Skeletal muscle satellite cell (primary cell): ENCODE measurements around the gene B3GNT7.
"Not testable (repeated sequence)": the region's sequence is repeated elsewhere in the genome, so short reads cannot be mapped to it uniquely, and the experiment has no call there.

Source experiments
- H3K27me3 ChIP-seq: 2 replicates; pipeline ENCODE4 v1.7.0; 2013; ENCODE audit warnings: low read length; ENCODE audit not compliant: control insufficient read depth, insufficient read depth
- H3K36me3 ChIP-seq: 2 replicates; pipeline ENCODE4 v1.7.0; 2013; ENCODE audit warnings: mild to moderate bottlenecking, control low read depth, low read length; ENCODE audit not compliant: insufficient read depth
- H3K4me1 ChIP-seq: 2 replicates; pipeline ENCODE4 v1.7.0; 2013; ENCODE audit warnings: low read length; ENCODE audit not compliant: control insufficient read depth, insufficient read depth
- H3K4me2 ChIP-seq: 2 replicates; pipeline ENCODE4 v1.7.0; 2013; ENCODE audit warnings: mild to moderate bottlenecking, low read length
- H3K4me3 ChIP-seq: 2 replicates; pipeline ENCODE4 v1.7.0; 2013; ENCODE audit warnings: low read length
- H3K9ac ChIP-seq: 2 replicates; pipeline ENCODE4 v1.7.0; 2013; ENCODE audit warnings: mild to moderate bottlenecking, low read depth, low read length, moderate library complexity
- H3K9me3 ChIP-seq: replicated peaks from 2 replicates; pipeline ENCODE4 v1.7.0; 2013; ENCODE audit warnings: mild to moderate bottlenecking, control low read depth, low read length

B3GNT7 gene

GRCh38 chr2:231399046-231399852 is 3.7 kb downstream of the B3GNT7 start:
- H3K27me3 ChIP-seq, result peaks cover 26% of the 10 kb centered on the region
- H3K9me3 ChIP-seq, result no peaks in the 10 kb centered on the region
- H3K36me3 ChIP-seq, result no peaks in the 10 kb centered on the region
- H3K4me2 ChIP-seq, result no peak overlapping the region
- H3K9ac ChIP-seq, result no peak overlapping the region
- H3K4me1 ChIP-seq, result peaks cover 13% of the 10 kb centered on the region
- no peak overlapping the region for H3K4me3 ChIP-seq

- no peaks in the 10 kb centered on the region for H3K9me3 ChIP-seq
- H3K27me3 ChIP-seq, result peaks cover 18% of the 10 kb centered on the region
- H3K4me2 ChIP-seq, result peak overlapping the region; percentile 65
- no peaks in the 10 kb centered on the region for H3K36me3 ChIP-seq
- H3K4me1 ChIP-seq, result peaks cover 13% of the 10 kb centered on the region
- H3K4me3 ChIP-seq, result no peak overlapping the region
- peak overlapping the region; percentile 29 for H3K9ac ChIP-seq
These were observed 4.6 kb downstream of the B3GNT7 start for GRCh38 chr2:231399853-231400680.

- H3K4me1 ChIP-seq, H3K9me3 ChIP-seq, H3K4me3 ChIP-seq, H3K36me3 ChIP-seq, H3K9ac ChIP-seq, H3K4me2 ChIP-seq: not testable (repeated sequence)
- peaks cover 14% of the 10 kb centered on the region for H3K27me3 ChIP-seq
These were observed 5.2 kb downstream of the B3GNT7 start for GRCh38 chr2:231400681-231401080.

- not testable (repeated sequence) for H3K9me3 ChIP-seq, H3K4me2 ChIP-seq, H3K36me3 ChIP-seq, H3K9ac ChIP-seq, H3K4me3 ChIP-seq
- H3K4me1 ChIP-seq, result peaks cover 12% of the 10 kb centered on the region
- H3K27me3 ChIP-seq, result peaks cover 11% of the 10 kb centered on the region
These were observed 5.6 kb downstream of the B3GNT7 start for GRCh38 chr2:231401101-231401500.

GRCh38 chr2:231403421-231404182 is 8.1 kb downstream of the B3GNT7 start:
- not testable (repeated sequence) for H3K4me2 ChIP-seq, H3K9me3 ChIP-seq, H3K4me3 ChIP-seq, H3K9ac ChIP-seq, H3K27me3 ChIP-seq, H3K36me3 ChIP-seq
- H3K4me1 ChIP-seq, result peaks cover 21% of the 10 kb centered on the region

- not testable (repeated sequence) for H3K9me3 ChIP-seq, H3K36me3 ChIP-seq, H3K4me2 ChIP-seq, H3K9ac ChIP-seq, H3K4me3 ChIP-seq, H3K27me3 ChIP-seq
- peaks cover 21% of the 10 kb centered on the region for H3K4me1 ChIP-seq
These were observed 8.7 kb downstream of the B3GNT7 start for GRCh38 chr2:231404183-231404578.

- H3K27me3 ChIP-seq, H3K4me3 ChIP-seq, H3K36me3 ChIP-seq, H3K9me3 ChIP-seq: not testable (repeated sequence)
- peaks cover 12% of the 10 kb centered on the region for H3K4me1 ChIP-seq
- H3K4me2 ChIP-seq, result peak overlapping the region; percentile 37
- peak overlapping the region; percentile 62 for H3K9ac ChIP-seq
These were observed 10.3 kb downstream of the B3GNT7 start for GRCh38 chr2:231405601-231406367.

- H3K4me2 ChIP-seq, result not testable (repeated sequence)
These were observed 12.2 kb downstream of the B3GNT7 start for GRCh38 chr2:231407686-231408085.

GRCh38 chr2:231408304-231408703 is 12.8 kb downstream of the B3GNT7 start:
- not testable (repeated sequence) for H3K36me3 ChIP-seq, H3K4me2 ChIP-seq, H3K27me3 ChIP-seq, H3K9ac ChIP-seq, H3K9me3 ChIP-seq, H3K4me3 ChIP-seq
- H3K4me1 ChIP-seq, result peaks cover 20% of the 10 kb centered on the region

More at GRCh38 chr2:231407686-231408085, 12.2 kb downstream of the B3GNT7 start:
- peaks cover 19% of the 10 kb centered on the region for H3K4me1 ChIP-seq
- H3K4me3 ChIP-seq, H3K9ac ChIP-seq, H3K36me3 ChIP-seq, H3K27me3 ChIP-seq, H3K9me3 ChIP-seq: not testable (repeated sequence)

GRCh38 chr2:231409776-231410175 is 14.3 kb downstream of the B3GNT7 start:
- Histone ChIP-seq H3K9me3 (peaks cover 6% of the 10 kb centered on the region), H3K9ac (no peak overlapping the region), H3K4me2 (no peak overlapping the region), H3K4me1 (peaks cover 20% of the 10 kb centered on the region), H3K36me3 (no peaks in the 10 kb centered on the region), H3K4me3 (no peak overlapping the region), H3K27me3 (no peaks in the 10 kb centered on the region)
